SW 1271 (cell line): Measurements from ENCODE around the gene CNTN5.

Source experiments
- DNase-seq, 2 experiments: peaks; one replicate each; lab custom pipeline; 2025; lab: John Stamatoyannopoulos, UW

The CNTN5 gene

DNA sequence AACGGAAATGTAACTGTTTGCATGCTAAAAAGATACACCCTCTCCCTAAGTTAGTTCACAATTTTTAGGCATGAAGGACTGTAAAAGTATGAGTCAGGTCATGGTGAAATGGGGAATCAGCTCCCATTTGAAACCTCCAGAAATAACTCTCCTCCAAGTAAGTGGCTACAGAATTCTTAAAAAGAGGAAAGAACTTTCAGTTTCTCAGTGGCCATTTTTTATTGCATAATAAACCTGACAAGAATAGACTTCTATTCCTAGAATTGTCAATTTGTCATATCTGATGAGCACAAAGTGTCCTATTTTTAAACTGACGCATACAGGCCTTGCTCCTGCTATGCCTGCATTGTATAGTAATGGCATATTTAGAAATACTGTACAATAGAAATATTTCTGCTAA lies 612.2 kb downstream of the CNTN5 start:
- DNase-seq, result no peak

DNA sequence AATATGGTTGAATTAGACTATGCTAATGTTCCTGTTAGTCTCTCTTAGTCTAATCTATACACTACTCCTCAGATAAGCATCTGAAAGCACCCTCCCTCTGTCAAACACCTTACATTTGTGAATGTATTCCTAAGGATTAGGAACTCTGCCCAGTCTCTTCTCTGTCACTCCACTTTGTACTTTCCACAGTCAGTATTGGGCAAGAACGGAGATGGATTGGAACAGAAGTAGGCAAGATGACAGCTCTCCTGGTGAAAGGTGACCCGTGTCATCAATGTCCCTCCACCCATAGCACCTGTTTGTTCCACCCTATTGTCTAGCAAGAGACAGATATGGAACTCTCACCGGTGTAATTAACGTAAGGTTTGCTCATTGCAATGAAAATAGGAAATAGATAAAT lies 613.8 kb downstream of the CNTN5 start:
- no peak for DNase-seq

- no peak for DNase-seq
Measured at GRCh38 chr11:99638073-99638553, 617.4 kb downstream of the CNTN5 start.

- no peak for DNase-seq
Measured at GRCh38 chr11:99640671-99641070, 619.9 kb downstream of the CNTN5 start.

DNA sequence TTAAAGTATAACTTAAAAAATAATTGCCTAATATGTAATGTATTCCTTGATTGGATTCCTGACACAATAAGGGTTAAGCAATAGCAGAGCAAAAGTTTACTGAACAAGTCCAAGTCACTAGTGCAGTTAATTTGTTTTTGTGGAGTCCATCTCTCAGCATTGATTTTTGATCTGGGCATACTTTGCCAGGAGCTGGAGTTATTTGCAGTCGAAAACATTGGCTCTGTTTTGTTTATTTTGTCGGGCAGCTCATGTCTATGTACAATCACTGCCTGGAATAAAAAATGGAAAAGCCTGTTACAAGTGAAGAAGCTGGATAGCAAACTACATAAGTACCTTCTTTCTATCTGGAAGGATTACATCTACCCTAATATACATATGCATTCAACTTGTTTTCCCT lies 625.2 kb downstream of the CNTN5 start:
- no peak for DNase-seq

- no peak for DNase-seq
Measured at GRCh38 chr11:99670067-99670676, 649.4 kb downstream of the CNTN5 start.

DNA sequence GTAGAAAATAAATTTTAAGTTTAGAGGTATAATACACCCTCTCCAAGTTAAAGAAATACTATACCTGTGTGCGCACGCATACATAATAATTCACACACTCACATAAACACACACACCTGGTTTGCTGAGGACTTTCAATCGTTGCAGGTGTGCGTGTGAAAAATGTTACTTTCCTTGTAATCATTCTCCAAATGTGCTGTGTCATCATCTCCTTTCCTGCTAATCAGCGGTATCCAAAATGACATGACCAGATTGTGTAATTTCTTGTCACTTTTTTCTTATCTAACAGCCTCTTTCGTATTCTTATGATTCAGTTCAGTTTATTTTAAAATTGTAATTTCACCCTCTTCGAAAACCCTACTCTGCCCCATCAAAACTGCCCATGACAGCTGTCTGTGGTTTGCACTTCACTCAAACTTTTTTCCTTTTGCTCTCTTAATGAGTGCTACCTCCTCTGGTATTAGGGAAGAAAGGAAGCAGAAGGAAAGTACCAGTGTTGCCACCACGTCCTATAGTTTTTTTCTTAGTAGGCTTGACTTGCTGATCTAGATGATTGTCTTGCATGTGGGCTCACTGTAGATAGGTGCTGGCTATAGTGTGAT lies 651.2 kb downstream of the CNTN5 start:
- DNase-seq, result no peak

DNA sequence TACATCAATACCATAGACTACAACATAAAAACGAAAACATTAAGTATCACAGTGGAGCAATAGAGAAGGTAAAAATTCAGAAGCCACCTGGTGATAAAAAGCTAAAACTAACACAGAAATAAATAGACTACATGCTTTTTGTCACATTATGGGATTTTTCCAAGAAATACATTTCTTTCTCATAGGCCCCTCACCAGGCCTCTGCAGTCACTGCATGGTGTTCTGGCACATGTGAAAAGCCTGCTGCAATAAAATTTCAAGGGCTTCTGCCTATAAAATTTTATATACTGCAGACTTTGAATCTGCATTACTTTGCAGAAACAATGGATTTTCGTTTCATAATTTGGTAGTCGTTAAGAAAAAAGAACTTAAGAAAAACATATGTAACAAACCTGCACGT lies 655.5 kb downstream of the CNTN5 start:
- DNase-seq, result no peak

DNA sequence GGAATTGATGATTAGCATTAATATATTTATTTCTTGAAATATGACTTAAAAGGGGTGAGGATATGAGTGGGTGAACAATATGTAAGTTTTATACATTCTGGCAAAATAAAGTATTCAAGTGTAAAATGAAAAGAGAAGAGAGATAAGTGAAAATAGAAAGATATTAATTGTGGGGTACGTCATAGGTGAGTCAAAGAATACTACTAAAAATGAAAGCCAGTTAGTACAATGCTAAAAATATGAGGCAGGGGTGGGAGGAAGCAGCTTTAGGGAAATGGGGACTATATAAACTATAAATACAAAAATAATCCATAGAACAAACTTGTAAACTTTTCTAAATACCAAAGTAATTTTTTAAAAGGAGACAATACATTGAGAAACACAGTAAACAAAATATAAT lies 661.4 kb downstream of the CNTN5 start:
- no peak for DNase-seq

DNA sequence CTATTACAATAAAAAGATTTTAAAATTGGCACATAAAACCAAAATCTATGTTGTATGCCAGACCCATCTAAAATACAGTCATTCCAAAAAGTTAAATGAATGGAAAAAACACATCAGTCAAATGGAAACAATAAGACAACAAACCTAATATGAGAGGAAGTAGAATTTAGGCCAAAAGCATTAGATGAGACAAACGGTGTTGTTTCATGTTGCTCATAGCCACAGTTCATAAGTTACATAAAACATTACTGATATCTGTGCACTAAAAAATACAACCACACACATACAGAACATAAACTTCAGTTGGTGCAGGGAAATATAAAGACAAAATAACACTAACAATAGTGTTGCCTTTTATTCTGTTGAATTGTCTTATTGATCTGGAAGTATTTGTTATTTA lies 661.9 kb downstream of the CNTN5 start:
- DNase-seq, result no peak

DNA sequence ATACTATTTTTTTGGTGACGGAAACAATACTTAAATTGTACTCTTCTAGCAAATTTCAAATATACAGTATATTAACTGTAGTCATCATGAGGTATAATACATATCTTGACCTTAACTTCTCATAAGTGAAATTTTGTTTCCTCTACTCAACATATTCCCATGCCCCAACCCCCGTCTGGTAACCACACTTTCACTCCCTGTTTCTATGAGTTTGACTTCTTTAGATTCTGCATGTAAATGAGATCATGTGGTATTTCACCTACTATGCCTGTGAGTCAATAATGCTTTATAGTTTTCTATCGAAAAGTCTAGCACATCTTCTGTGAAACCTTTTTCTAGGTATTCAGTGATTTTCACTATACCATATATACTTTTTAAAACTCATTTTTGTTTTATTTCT lies 663.2 kb downstream of the CNTN5 start:
- DNase-seq, result no peak

DNA sequence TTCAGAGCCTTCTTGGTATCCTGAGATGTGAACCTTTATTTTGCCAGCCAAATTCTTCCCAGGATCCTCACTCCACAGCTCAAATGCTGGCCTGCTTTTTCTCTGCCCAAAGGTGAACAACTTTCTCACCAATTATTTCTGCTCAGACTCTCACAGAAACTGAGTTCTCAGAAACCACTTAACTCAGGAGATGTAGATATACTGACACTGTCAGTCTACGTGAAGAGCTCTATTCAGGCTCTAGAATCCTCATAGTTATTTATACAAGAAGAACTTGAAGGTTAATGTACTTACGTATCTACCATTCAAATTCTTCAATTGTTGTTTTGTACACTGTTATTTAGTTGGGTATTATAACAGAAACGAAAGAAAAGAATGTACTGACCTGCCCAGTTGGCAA lies 666.1 kb downstream of the CNTN5 start:
- DNase-seq, result no peak

GRCh38 chr11:99687320-99687719 lies 666.6 kb downstream of the CNTN5 start:
- no peak for DNase-seq

- DNase-seq, result peak in 1 of 2 experiments; percentile 29
Measured at GRCh38 chr11:99693941-99694492, 673.3 kb downstream of the CNTN5 start.

- DNase-seq, result no peak
Measured at GRCh38 chr11:99695106-99695505, 674.4 kb downstream of the CNTN5 start.

DNA sequence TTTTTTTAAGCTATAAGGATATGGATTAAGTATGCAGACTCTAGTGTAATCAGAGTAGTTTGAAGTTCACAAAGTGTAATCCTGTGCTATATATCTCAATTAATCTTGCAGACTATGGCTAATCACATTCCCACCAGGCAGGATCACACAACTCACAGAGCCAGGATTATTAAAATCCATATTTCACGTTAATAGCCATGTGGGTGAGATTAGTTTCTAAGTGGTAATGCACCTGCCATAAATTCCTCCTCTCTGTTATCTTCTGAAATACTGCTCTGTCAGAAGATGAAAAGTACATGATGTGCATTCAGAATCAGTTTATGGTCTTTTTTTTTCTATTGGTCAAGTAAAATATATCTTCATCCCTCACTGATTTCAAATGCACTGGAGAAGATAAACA lies 686.1 kb downstream of the CNTN5 start:
- DNase-seq, result no peak

GRCh38 chr11:99708928-99709672 lies 688.4 kb downstream of the CNTN5 start:
- DNase-seq, result no peak

- no peak for DNase-seq
Measured at GRCh38 chr11:99716302-99716701, 695.6 kb downstream of the CNTN5 start.

DNA sequence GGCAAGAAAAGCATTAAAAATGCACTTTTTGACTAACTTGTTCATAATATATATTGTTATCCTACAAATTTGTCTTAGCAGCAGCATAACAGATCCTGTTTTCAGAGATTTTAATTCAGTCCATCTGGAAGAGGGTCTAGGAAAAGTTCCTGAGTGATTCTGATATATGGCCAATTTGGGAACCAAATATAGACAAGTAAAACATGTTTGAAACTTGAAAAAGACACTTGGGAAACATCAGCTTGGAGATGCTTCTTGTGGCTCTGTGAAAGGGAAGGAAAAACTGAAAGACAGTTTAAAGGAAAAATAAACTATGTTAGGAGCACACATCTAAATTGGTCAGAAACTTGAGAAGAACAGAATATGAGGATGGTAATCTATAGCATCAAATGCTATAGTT lies 697.5 kb downstream of the CNTN5 start:
- no peak for DNase-seq

GRCh38 chr11:99739464-99740089 lies 718.8 kb downstream of the CNTN5 start:
- DNase-seq, result peak in 1 of 2 experiments; percentile 68

GRCh38 chr11:99742501-99742900 lies 721.8 kb downstream of the CNTN5 start:
- no peak for DNase-seq

DNA sequence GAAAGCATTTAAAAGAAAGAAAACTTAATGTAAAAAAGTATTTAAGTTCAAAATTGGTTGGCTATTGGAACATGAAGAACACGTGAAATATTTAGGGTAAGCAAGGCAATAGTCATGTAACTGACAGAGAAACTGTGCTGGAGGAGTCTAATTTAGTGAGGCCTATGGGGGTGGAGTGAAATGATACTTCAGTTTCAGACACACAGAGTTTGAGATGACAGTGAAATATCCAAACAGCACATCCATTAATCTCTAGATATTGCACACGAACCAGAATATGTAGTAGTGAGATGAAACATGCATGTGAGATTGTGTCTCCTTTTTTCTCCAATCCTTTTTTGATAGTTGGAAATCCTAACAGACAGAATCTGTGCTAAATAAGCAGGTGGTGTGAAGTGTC lies 739.0 kb downstream of the CNTN5 start:
- DNase-seq, result no peak

DNA sequence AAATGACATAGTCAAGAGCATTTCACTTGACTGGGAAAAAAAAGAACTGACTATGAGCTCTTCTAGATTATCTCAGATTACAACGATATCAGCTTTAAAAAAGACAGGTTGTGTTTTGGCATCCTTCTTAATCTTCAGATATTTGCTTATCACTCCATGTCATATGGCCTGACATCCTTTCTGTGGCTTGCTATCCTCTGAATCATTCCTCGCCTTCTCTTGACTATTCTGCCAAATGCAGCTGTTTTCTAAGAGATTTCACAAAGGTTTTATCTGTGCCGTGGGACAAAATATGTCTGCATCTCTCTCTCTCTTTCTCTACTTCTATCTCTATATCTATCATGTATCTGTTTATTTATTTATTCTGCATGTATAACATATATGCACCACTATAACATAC lies 746.1 kb downstream of the CNTN5 start:
- DNase-seq, result no peak
